Measurements from ENCODE around the gene ACO2.
A peak's percentile ranks its signal among the peaks of the same experiment; 100 is the strongest.

The ACO2 gene

GRCh38 chr22:41530890-41531714 is 62.2 kb downstream of the ACO2 start:
- DNase-seq: no peak
- intact Hi-C loops (cut with DNase I): no loop called here

- DNase-seq: peak in 2 of 42 donors; percentile 28 to 57
- intact Hi-C loops (cut with DNase I): no loop called here
These were observed 63.0 kb downstream of the ACO2 start for GRCh38 chr22:41531715-41532477.

- DNase-seq: peak; percentile 61 to 91 (median 78)
- intact Hi-C loops (cut with DNase I): no loop called here
These were observed 64.2 kb downstream of the ACO2 start for GRCh38 chr22:41532908-41533825.

- DNase-seq: no peak
- intact Hi-C loops (cut with DNase I): no loop called here
These were observed 65.3 kb downstream of the ACO2 start for GRCh38 chr22:41534219-41534618.

- DNase-seq: no peak
- intact Hi-C loops (cut with DNase I): no loop called here
These were observed 66.3 kb downstream of the ACO2 start for GRCh38 chr22:41535244-41535643.

GRCh38 chr22:41537203-41537602 is 68.3 kb downstream of the ACO2 start:
- intact Hi-C loops (cut with DNase I): no loop called here
- DNase-seq: no peak

- intact Hi-C loops (cut with DNase I): no loop called here
- peak in 28 of 42 donors; percentile 29 to 82 (median 60) for DNase-seq
These were observed 69.7 kb downstream of the ACO2 start for GRCh38 chr22:41538583-41538982.

GRCh38 chr22:41539146-41540005 is 70.5 kb downstream of the ACO2 start:
- DNase-seq: peak in 1 of 42 donors; percentile 48
- intact Hi-C loops (cut with DNase I): no loop called here

GRCh38 chr22:41540006-41540315 is 71.0 kb downstream of the ACO2 start:
- intact Hi-C loops (cut with DNase I): no loop called here

GRCh38 chr22:41540365-41540764 is 71.4 kb downstream of the ACO2 start:
- intact Hi-C loops (cut with DNase I): no loop called here

More at GRCh38 chr22:41540006-41540315, 71.0 kb downstream of the ACO2 start:
- no peak for DNase-seq

GRCh38 chr22:41541484-41541883 is 72.6 kb downstream of the ACO2 start:
- intact Hi-C loops (cut with DNase I): no loop called here
- no peak for DNase-seq

More at GRCh38 chr22:41540365-41540764, 71.4 kb downstream of the ACO2 start:
- DNase-seq: no peak

GRCh38 chr22:41542224-41542623 is 73.3 kb downstream of the ACO2 start:
- intact Hi-C loops (cut with DNase I): no loop called here
- DNase-seq: no peak

GRCh38 chr22:41543854-41544670 is 75.1 kb downstream of the ACO2 start, which contains the start of gene POLR3H:
TSS of gene POLR3H (minus strand) at chr22:41544470. CDS start at chr22:41544101, 369 bp downstream.
- peak; percentile 94 to 100 (median 99) for DNase-seq
- intact Hi-C loops (cut with DNase I): no loop called here

- DNase-seq: peak in 2 of 42 donors; percentile 28 to 48
- intact Hi-C loops (cut with DNase I): loop anchor here (5.0 kb wide), 1 partner anchor 42 kb away; the partner anchor contains the start of gene PMM1
These were observed 76.0 kb downstream of the ACO2 start for GRCh38 chr22:41544671-41545476.

GRCh38 chr22:41548830-41549211 is 79.9 kb downstream of the ACO2 start:
- DNase-seq: no peak
- intact Hi-C loops (cut with DNase I): loop anchor here (5.0 kb wide), 1 partner anchor 38 kb away; the partner anchor contains the start of gene PMM1

GRCh38 chr22:41550952-41551491 is 82.1 kb downstream of the ACO2 start:
- no peak for DNase-seq
- intact Hi-C loops (cut with DNase I): no loop called here
